GM21717 (cell line): ENCODE data around the gene COLEC12.

Experiments
- ATAC-seq: cut with Tn5 transposase; IDR thresholded peaks from one replicate; pipeline ENCODE4 v1.9.1; 2021; ENCODE audit warnings: mild to moderate bottlenecking, moderate library complexity; ENCODE audit not compliant: unreplicated experiment

The COLEC12 gene

DNA sequence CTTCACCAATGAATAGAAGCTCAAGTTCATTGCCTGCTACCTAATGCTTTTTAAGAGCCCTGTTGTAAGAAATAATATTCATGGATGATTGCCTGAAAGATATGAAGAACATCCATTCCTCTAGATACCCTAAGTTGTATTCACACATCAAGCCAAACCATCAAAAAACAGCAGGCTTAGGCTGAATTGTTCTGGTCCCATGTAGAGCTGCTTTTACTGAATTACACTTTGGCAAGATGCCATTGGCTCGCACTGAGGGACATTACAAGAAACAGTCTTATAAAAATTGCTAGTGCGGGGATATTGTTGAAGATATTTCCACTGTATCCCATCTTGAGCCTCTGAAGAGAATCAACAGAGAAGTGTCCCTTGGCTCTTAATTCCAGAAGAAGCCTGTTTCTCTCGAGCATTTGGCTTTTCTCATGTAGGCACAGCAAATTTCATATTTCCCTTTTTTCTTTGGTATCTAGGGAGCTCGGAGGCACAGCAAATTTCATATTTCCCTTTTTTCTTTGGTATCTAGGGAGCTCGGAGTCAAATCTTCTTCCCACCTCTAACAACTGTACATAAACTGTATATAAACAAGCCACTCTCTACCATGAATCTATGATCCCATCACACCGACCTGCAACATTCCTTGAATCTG lies 107.5 kb downstream of the COLEC12 start:
- no peak for ATAC-seq

DNA sequence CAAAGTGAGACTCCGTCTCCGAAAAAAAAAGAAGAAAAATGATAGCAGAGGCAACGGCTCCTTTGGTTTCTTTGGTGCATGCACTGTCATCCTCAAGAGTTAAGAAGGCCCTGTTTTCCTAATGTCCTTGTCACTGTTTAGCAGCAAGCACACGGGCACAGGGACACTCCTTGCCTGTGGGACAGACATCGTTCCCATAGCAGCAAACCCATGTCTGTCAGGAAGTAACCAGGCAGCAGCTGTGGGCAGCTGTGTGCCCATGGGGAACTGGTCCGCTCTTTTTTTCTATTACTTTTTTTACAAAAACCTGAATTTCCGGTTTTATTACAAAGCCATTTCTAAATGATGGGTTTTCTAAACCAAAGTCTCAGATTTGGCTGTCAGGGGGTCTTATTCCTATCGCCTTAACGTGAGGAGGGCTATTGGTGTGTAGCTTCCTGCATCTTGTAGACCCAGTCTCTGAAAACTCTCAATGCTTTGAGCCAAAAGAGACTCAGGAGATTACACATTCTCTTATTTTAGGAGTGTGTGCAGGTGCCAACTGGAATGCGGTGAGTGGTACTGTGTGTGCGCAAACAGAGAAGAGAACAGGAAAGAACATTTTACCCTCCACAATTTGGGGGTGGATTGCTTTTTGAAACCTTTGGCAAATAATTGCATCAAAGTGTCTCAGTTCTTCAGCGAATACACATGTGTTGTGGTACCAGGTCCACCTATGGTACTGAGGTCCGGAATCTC lies 109.6 kb downstream of the COLEC12 start:
- no peak for ATAC-seq

DNA sequence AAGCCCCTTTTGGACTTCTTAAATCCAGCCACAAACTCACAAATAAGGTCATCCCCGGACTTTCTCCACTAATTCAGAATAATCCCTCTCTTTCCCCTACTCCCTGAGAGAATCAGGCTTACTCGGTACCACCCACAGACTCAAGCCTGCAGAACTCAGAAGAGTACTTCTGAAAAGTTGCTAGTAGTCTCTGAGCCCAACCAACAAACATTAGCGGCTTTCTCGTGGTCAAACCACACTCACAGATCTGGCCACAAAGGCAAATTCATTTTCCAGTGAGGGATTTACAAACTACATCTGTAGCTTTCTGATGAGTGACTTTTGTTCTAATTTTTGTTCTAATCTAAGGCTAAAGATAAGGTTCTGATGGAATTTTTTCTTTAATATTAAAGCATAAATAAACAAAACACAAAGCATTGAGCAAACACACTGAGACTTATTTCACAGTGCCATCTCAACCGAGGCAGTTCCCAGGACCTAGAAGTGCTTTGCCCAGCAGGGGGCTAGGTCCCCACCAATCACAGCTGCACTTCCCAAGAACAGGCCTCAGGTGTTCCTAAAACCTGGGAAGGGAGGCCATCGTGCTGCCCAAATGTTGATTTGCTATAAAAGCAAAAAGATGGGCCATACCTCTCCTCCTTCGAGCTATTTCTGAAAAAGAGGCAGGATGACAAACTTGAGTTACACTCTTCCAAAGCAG lies 110.7 kb downstream of the COLEC12 start:
- ATAC-seq = no peak

- ATAC-seq = no peak
Observed at GRCh38 chr18:388200-388599, 112.3 kb downstream of the COLEC12 start.

- no peak for ATAC-seq
Observed at GRCh38 chr18:386994-387393, 113.5 kb downstream of the COLEC12 start.

DNA sequence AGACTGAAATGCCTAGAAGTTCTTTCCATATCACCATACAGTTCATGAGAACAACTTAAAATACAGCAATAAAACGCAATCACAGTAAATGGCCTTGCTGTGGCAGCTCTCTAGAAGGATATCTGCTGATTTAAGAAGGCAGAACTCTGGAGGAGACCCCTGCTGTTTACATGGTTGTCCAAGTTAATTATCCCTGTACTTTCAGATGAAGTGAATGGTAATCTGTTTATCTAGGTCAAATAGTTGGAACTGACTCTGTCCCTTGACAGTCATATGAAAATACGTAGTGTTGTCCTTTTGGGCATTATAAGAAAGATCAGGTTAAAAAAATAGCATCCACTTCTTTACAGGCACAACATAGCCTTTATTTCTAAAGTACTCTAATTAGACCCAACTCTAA lies 115.6 kb downstream of the COLEC12 start:
- ATAC-seq = no peak

DNA sequence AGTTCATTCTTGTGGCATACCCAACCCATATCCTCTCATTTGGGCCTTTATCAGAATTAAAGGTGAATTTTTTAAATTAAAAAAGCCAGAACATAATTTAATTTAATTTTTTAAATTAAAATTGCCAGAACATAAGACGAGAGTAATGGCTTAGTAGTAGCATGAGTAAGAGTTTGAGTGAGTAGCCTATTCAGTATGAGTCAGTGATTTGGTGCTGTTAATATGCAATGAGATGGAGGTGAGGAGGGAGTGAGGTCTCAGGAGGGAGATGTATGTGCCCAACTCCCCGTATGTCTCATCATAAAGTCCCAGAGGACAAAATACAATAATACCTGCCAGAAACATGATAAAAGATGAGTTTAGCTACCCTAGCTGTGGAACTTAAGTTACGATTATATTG lies 117.4 kb downstream of the COLEC12 start:
- no peak for ATAC-seq

DNA sequence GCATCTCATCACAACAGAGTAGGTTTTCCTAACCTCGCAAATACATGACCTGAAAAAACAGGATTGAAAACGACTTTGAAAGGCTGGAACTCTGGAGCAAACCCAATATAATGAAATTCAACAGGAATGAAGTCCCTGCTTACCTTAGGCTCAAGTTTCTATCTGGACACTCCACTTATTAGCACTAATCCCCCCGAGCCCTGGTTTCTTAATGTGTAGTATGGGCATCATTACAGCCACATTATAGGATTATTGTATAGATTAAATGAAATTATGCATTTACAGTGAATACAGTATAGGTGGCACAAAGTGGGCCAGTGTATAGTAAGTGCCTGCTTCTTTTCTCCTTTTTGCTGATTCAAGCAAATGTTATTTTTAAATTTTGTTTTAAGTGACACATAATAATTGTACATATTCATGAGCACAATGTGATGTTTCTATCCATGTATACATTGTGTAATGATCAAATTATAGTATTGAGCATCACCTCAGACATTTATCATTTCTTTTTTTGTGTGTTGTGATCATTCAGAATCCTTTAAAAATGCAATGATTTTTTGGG lies 118.0 kb downstream of the COLEC12 start:
- ATAC-seq = no peak

- no peak for ATAC-seq
Observed at GRCh38 chr18:379681-380330, 120.7 kb downstream of the COLEC12 start.

DNA sequence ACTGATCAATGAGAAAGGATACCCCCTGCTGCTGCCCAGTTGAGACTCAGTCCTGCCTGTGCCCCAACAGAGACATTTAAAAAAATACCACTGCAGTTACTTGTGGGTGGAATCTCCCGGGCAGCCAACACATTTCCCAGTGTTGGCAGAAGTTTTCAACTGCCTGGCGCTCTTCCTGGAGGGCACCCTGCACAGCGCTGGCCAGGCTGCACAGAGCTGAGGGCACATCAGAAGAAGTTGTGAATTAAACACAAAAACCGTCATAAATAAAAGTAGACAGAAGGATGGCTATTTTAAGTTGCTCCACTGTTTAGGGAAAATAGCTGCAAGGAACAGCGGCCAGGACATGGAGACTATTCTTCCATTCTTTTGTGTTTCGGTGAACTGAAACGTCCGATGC lies 122.4 kb downstream of the COLEC12 start:
- no peak for ATAC-seq

- ATAC-seq = no peak
Observed at GRCh38 chr18:377088-377487, 123.4 kb downstream of the COLEC12 start.

GRCh38 chr18:376311-376710 lies 124.2 kb downstream of the COLEC12 start:
- no peak for ATAC-seq

- no peak for ATAC-seq
Observed at GRCh38 chr18:374721-375168, 125.8 kb downstream of the COLEC12 start.

DNA sequence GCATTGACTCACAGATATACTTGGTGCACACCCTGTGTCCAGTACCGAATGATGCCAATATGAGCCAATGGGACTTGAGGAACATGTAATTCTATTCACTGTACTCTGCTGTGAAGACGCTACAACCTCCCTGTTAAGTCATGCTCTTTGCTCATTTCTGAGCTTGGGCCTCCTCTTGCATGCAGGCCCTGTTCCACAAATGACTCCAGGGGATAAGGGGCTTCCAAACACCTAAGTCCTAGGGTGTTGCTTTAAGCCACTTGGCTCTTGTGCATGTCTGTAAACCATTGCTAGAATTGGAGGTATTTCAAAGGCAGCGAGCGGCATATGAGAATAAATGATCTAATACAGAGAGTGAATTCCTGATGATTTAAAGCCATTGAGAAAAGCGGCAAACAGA lies 126.7 kb downstream of the COLEC12 start:
- no peak for ATAC-seq

GRCh38 chr18:371609-371982 lies 128.9 kb downstream of the COLEC12 start:
- no peak for ATAC-seq

GRCh38 chr18:370751-371608 lies 129.5 kb downstream of the COLEC12 start:
- ATAC-seq = no peak

GRCh38 chr18:369224-370015 lies 131.1 kb downstream of the COLEC12 start:
- ATAC-seq = no peak

DNA sequence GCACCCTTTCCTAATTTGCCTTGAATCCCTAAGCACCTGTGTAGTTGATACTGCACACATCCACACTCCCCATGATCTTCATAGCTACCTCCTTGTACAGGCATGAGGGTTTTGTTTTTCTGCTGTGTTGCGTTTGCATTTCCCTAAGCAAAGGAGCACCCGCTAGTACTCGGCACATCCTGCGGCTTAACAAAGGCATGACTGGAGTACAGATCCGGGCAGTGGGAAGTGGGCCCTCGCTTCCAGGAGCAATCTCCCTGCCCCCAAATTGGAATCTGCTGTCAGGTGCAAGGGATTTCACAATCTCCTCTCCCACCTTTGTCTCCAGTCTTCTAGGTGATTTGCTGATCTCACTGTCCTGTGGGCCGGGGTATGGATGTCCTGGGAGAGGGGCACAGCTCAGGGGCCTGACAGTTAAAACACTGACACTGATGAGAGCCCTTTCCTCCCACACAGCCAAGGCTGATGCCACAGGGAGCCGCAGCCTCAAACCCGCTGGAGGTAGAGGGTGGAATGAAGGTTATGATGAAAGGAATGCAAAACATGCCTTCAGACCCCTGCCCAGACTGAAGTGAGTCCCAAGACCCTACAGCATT lies 133.9 kb downstream of the COLEC12 start:
- no peak for ATAC-seq

DNA sequence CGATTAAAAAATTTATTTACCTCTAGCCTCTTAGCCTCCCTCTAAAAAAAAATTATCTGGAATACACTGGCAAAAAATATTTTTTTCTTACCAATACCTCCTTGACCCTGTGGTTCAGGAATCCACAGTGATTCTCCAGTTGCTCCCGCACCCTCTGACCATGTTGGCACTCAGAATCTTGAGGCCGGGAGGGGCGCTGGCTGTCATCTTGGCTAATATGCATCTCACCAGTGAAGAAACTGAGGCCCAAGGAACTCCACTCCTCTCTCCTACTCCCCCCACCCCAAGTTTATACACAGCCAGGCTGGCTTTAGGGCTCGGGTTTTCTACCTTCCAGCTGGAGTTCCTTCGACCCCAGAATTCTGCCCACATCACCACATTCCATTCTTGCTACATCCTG lies 134.8 kb downstream of the COLEC12 start:
- ATAC-seq = no peak
